Smooth muscle cell (in vitro differentiated cells): ENCODE data around the gene PEAK1. TPM values are rescaled to one million over a fixed set of nuclear protein-coding genes. Genes with fewer than 3 reads are reported as not detected.
A peak's percentile ranks its signal among the peaks of the same experiment; 100 is the strongest.

ENCODE experiments used
- DNase-seq: peaks from one replicate; lab custom pipeline; 2025; ENCODE audit not compliant: unreplicated experiment; lab: John Stamatoyannopoulos, UW
- H2AFZ ChIP-seq: fragments of 200-600 bp; sonication (generic); 2 replicates; pipeline ENCODE4 v1.6.0; 2016; ENCODE audit warnings: antibody characterized with exemption, low read depth, mild to moderate bottlenecking
- H3F3A ChIP-seq: fragments of 200-600 bp; sonication (generic); 2 replicates; pipeline ENCODE4 v1.6.0; 2017; ENCODE audit warnings: antibody characterized with exemption, low read depth
- H3K27ac ChIP-seq: fragments of 200-600 bp; sonication (generic); 2 replicates; pipeline ENCODE4 v1.5.1; 2016; ENCODE audit warnings: low read depth, mild to moderate bottlenecking
- H3K27me3 ChIP-seq: fragments of 200-600 bp; sonication (generic); 2 replicates; pipeline ENCODE4 v1.6.1; 2016; ENCODE audit warnings: low read depth, mild to moderate bottlenecking
- H3K36me3 ChIP-seq: fragments of 200-600 bp; sonication (generic); 2 replicates; pipeline ENCODE4 v1.5.1; 2016; ENCODE audit warnings: low read depth
- H3K4me1 ChIP-seq: fragments of 200-600 bp; sonication (generic); 2 replicates; pipeline ENCODE4 v1.5.1; 2016; ENCODE audit warnings: low read depth
- H3K4me2 ChIP-seq: fragments of 200-600 bp; sonication (generic); 2 replicates; pipeline ENCODE4 v1.6.0; 2016; ENCODE audit warnings: mild to moderate bottlenecking
- H3K4me3 ChIP-seq: fragments of 200-600 bp; sonication (generic); 2 replicates; pipeline ENCODE4 v1.5.1; 2016; ENCODE audit warnings: mild to moderate bottlenecking
- H3K79me2 ChIP-seq: fragments of 200-600 bp; sonication (generic); 2 replicates; pipeline ENCODE4 v1.6.0; 2016; ENCODE audit warnings: low read depth, mild to moderate bottlenecking
- H3K9ac ChIP-seq: fragments of 200-600 bp; sonication (generic); 2 replicates; pipeline ENCODE4 v1.6.0; 2016; ENCODE audit warnings: low read depth
- H3K9me3 ChIP-seq: fragments of 200-600 bp; sonication (generic); replicated peaks from 2 replicates; pipeline ENCODE4 v1.5.1; 2016; ENCODE audit warnings: low read depth
- H4K20me1 ChIP-seq: fragments of 200-600 bp; sonication (generic); 2 replicates; pipeline ENCODE4 v1.6.0; 2016; ENCODE audit warnings: low read depth
- WGBS: methylation state at CpG from one replicate; pipeline ENCODE4 v1.1.7; 2016; ENCODE audit warnings: low lambda C conversion rate; 5-methylcytosine and 5-hydroxymethylcytosine counted together
- polyA plus RNA-seq: library from polyadenylated mRNA; unstranded; fragments of >200 nt; fragmentation: Nextera tagmentation; extraction: Ambion mirVana; gene quantifications from 2 replicates; pipeline ENCODE4 v1.2.1, GENCODE V29; 2016
- total RNA-seq: library from RNA; depleted of rRNA; stranded (reverse); fragments of >200 nt; gene quantifications from 2 replicates; pipeline ENCODE4 v1.2.3, GENCODE V29; 2014
- TF ChIP-seq, protein P1 (sequence below): fragments of 200-600 bp; sonication (generic); IDR thresholded peaks from 2 replicates; pipeline ENCODE4 v1.5.1; 2017; ENCODE audit warnings: borderline replicate concordance, mild to moderate bottlenecking, antibody characterized with exemption; ENCODE audit not compliant: insufficient read depth, poor library complexity, severe bottlenecking

PEAK1 gene
- total and polyA plus RNA-seq, 2 experiments from 2014 or later = 5.6 to 21.9 TPM

GRCh38 chr15:77426871-77427270 is 7.0 kb upstream of the PEAK1 start:
- H3K9ac ChIP-seq = no peak overlapping the region
- H3K36me3 ChIP-seq = no peaks in the 10 kb centered on the region
- H3K9me3 ChIP-seq = no peaks in the 10 kb centered on the region
- H3K27ac ChIP-seq = no peak overlapping the region
- no peak overlapping the region for H3K4me3 ChIP-seq
- H3K27me3 ChIP-seq = no peaks in the 10 kb centered on the region
- H3K4me2 ChIP-seq = no peak overlapping the region
- 94% methylated on average over 1 of the region's 1 CpG for WGBS
- H3F3A ChIP-seq = no peaks in the 10 kb centered on the region
- H4K20me1 ChIP-seq = peaks cover 96% of the 10 kb centered on the region
- H2AFZ ChIP-seq = no peak overlapping the region
- no peak for DNase-seq
- TF ChIP-seq, protein P1, sequence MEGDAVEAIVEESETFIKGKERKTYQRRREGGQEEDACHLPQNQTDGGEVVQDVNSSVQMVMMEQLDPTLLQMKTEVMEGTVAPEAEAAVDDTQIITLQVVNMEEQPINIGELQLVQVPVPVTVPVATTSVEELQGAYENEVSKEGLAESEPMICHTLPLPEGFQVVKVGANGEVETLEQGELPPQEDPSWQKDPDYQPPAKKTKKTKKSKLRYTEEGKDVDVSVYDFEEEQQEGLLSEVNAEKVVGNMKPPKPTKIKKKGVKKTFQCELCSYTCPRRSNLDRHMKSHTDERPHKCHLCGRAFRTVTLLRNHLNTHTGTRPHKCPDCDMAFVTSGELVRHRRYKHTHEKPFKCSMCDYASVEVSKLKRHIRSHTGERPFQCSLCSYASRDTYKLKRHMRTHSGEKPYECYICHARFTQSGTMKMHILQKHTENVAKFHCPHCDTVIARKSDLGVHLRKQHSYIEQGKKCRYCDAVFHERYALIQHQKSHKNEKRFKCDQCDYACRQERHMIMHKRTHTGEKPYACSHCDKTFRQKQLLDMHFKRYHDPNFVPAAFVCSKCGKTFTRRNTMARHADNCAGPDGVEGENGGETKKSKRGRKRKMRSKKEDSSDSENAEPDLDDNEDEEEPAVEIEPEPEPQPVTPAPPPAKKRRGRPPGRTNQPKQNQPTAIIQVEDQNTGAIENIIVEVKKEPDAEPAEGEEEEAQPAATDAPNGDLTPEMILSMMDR = no peak
- H3K4me1 ChIP-seq = peaks cover 11% of the 10 kb centered on the region
- peaks cover 100% of the 10 kb centered on the region for H3K79me2 ChIP-seq

DNA sequence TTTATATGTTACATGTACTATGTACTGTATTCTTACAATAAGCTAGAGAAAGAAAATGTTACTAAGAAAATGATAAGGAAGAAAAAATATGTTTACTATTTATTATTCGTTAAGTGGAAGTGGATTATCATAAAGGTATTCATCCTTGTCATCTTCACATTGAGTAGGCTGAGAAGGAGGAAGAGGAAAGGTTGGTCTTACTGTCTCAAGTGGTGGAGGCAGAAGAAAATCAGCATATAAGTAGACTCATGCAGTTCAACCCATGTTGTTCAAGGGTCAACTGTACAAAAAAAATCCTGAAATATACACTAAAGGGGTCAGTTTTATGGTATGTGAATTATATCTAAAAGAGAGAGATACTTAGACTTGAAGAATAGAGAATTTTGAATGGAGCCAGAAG is 6.5 kb upstream of the PEAK1 start:
- 95% methylated on average over 1 of the region's 1 CpG for WGBS
- peaks cover 16% of the 10 kb centered on the region for H3K4me1 ChIP-seq
- H3K4me3 ChIP-seq = no peak overlapping the region
- no peaks in the 10 kb centered on the region for H3K9me3 ChIP-seq
- H3K27me3 ChIP-seq = no peaks in the 10 kb centered on the region
- TF ChIP-seq, protein P1 = no peak
- no peak overlapping the region for H3K27ac ChIP-seq
- H2AFZ ChIP-seq = no peak overlapping the region
- H3K4me2 ChIP-seq = no peak overlapping the region
- H3F3A ChIP-seq = no peaks in the 10 kb centered on the region
- H4K20me1 ChIP-seq = peaks cover 91% of the 10 kb centered on the region
- no peaks in the 10 kb centered on the region for H3K36me3 ChIP-seq
- H3K79me2 ChIP-seq = peaks cover 100% of the 10 kb centered on the region
- no peak overlapping the region for H3K9ac ChIP-seq
- DNase-seq = no peak

DNA sequence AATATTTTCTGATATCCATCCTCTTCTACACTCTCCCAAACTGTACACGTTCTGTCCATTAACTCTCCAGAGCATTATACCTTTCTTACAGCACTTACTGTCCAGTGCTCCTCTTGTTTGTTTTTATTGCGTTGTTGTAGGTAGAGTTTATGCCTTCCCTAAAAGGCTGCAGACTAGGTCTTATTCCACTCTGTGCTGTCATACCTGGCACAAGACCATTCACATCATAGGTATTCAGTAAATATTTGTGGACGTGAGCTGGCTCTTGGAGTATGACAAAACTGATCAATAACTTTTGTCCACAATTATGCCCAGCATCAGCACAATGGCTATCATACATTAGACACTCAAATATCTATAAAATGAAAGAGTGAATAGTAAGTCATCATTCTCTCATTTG is 5.2 kb upstream of the PEAK1 start:
- Histone ChIP-seq H3K79me2 (peaks cover 93% of the 10 kb centered on the region), H3K4me2 (no peak overlapping the region), H3K27ac (no peak overlapping the region), H3K9ac (no peak overlapping the region), H3K4me3 (no peak overlapping the region), H3K9me3 (no peaks in the 10 kb centered on the region), H3K36me3 (no peaks in the 10 kb centered on the region), H3K27me3 (no peaks in the 10 kb centered on the region), H3K4me1 (peaks cover 17% of the 10 kb centered on the region), H3F3A (no peaks in the 10 kb centered on the region), H2AFZ (no peak overlapping the region), H4K20me1 (peaks cover 78% of the 10 kb centered on the region)
- TF ChIP-seq, protein P1 = no peak
- no peak for DNase-seq
- WGBS = 90% methylated on average over 3 of the region's 3 CpGs

GRCh38 chr15:77421370-77421700 is 1.4 kb upstream of the PEAK1 start:
- H3K27ac ChIP-seq = no peak overlapping the region
- H3K36me3 ChIP-seq = no peaks in the 10 kb centered on the region
- H3K4me3 ChIP-seq = peak overlapping the region; percentile 88
- H3K9me3 ChIP-seq = no peaks in the 10 kb centered on the region
- peaks cover 86% of the 10 kb centered on the region for H3K79me2 ChIP-seq
- H2AFZ ChIP-seq = no peak overlapping the region
- WGBS = 0% methylated on average over 3 of the region's 3 CpGs
- TF ChIP-seq, protein P1 = no peak
- H4K20me1 ChIP-seq = peaks cover 56% of the 10 kb centered on the region
- peak overlapping the region; percentile 91 for H3K4me2 ChIP-seq
- H3K27me3 ChIP-seq = no peaks in the 10 kb centered on the region
- DNase-seq = no peak
- H3K9ac ChIP-seq = peak overlapping the region; percentile 94
- peaks cover 31% of the 10 kb centered on the region for H3K4me1 ChIP-seq
- no peaks in the 10 kb centered on the region for H3F3A ChIP-seq
